GM12892 (cell line): ENCODE data around the gene LTB.

Source experiments
- DNase-seq: peaks from one replicate; pipeline ENCODE4 v3.0.0; 2011; ENCODE audit not compliant: insufficient read length
- FAIRE-seq: peaks from 2 replicates; lab custom pipeline; 2011; peaks lifted over from hg19 to GRCh38; lab: Jason Lieb, UNC
- POLR2A ChIP-seq: IDR thresholded peaks from 2 replicates; pipeline ENCODE4 v1.6.1; 2011; ENCODE audit warnings: low read depth, low read length, control low read depth
- POLR2AphosphoS5 ChIP-seq: IDR thresholded peaks from 2 replicates; pipeline ENCODE4 v1.6.1; 2011; ENCODE audit warnings: low read depth, low read length, control low read depth
- TAF1 ChIP-seq: IDR thresholded peaks from 2 replicates; pipeline ENCODE4 v1.6.1; 2011; ENCODE audit warnings: low read depth, mild to moderate bottlenecking, control low read depth, low read length, borderline replicate concordance

Gene LTB

DNA sequence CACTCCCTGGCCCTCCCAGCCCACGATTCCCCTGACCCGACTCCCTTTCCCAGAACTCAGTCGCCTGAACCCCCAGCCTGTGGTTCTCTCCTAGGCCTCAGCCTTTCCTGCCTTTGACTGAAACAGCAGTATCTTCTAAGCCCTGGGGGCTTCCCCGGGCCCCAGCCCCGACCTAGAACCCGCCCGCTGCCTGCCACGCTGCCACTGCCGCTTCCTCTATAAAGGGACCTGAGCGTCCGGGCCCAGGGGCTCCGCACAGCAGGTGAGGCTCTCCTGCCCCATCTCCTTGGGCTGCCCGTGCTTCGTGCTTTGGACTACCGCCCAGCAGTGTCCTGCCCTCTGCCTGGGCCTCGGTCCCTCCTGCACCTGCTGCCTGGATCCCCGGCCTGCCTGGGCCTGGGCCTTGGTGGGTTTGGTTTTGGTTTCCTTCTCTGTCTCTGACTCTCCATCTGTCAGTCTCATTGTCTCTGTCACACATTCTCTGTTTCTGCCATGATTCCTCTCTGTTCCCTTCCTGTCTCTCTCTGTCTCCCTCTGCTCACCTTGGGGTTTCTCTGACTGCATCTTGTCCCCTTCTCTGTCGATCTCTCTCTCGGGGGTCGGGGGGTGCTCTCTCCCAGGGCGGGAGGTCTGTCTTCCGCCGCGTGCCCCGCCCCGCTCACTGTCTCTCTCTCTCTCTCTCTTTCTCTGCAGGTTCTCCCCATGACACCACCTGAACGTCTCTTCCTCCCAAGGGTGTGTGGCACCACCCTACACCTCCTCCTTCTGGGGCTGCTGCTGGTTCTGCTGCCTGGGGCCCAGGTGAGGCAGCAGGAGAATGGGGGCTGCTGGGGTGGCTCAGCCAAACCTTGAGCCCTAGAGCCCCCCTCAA is 9.9 kb downstream of the LTB start, which contains the start of gene LTA:
Gene LTA (plus strand): TSS at position 249 of the 871 bp plus-strand sequence. CDS start 454 bp downstream, at position 703.
- no peak for DNase-seq
- peak; percentile 95 for FAIRE-seq
- TF ChIP-seq POLR2AphosphoS5 (peak; percentile 91), POLR2A (peak; percentile 93), TAF1 (peak; percentile 30; the same call in 1 of the 2 replicates)

DNA sequence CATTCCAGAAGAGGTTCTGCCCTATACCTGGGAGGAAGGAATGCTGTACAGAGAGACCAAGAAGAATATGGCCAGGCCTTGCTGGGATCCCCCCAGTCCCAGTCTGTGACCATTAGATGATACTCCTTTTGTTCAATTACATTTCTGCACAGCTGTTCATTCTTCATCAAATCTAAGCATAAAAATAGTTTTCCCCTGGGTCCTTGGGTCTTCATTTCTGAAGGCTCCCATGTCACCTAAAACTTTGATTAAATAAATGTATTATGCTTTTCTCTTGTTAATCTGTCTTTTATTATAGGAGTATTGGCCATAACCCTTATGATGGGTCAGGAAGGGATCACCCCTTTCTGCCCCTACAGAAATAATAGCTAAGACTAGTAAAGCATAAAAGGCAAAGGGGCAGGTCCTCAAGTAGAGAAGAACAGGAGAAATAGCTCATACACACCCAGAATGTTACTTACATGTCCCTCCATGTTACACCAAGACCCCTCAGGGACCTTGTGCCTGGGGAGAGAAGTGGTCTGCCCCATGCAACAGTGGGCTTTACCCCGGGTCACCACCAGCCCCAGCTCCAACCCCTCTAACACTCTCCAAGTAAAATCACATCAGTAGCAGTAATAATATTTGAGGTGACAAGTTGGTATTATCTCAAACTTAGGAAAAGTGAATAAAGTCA is 12.2 kb downstream of the LTB start:
- FAIRE-seq = no peak
- TF ChIP-seq TAF1 = no peak
- no peak for TF ChIP-seq POLR2A
- TF ChIP-seq POLR2AphosphoS5 = no peak

DNA sequence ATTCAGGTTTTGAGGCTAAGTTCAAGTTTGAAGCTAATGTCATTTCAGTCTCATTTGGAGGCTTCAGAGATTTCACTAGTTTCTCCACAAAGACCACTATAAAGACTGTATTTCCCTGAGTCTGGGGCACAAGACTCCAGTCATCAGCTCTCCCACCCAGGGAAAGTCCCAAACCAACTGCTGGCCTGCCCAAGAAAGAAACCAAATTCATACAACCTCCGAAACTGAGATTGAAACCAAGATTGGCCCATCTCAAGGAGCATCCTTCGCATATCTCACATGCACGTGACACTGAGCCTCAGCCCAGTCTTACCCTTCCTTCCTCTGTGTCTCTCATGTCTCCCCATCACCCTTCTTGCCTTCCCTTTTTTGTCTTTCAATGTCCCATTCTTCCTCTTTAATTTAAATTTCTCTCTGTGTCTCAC is 13.7 kb downstream of the LTB start:
- FAIRE-seq = peak; percentile 98
- DNase-seq = no peak

More for the DNA sequence above, 12.2 kb downstream of the LTB start:
- no peak for DNase-seq

GRCh38 chr6:31567531-31568370 is 14.5 kb downstream of the LTB start:
- peak; percentile 48 for FAIRE-seq
- no peak for DNase-seq
- TF ChIP-seq POLR2A (no peak), POLR2AphosphoS5 (0 out of 2 replicates have a peak, but pooled peaks have one; percentile 20)

More for the DNA sequence above, 13.7 kb downstream of the LTB start:
- TF ChIP-seq POLR2A = no peak; the same call in 1 of the 2 replicates
- peak; percentile 41; the same call in 1 of the 2 replicates for TF ChIP-seq POLR2AphosphoS5
- TF ChIP-seq TAF1 = no peak

DNA sequence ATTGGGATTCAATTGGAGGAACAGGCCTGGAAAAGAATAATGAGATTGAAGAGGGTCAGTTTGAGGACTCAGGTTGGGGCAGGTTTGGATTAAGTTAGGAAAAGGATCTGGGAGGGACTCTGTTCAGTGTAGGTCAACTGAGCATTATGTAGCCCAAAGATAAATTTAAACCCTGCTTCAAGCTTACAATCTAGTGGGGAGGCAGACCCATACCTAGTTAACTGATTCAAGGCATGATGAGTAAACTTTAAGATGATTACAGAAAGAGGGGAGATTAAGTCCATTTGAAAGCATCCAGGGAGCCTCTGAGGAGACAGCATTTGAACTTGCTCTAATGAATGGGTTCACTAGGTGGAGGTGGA is 21.5 kb downstream of the LTB start:
- FAIRE-seq (peak; percentile 9), DNase-seq (no peak)
- TF ChIP-seq TAF1 (no peak), POLR2AphosphoS5 (no peak), POLR2A (no peak)

- peak; percentile 93 for FAIRE-seq
- DNase-seq = peak; percentile 59
- TF ChIP-seq POLR2A (no peak), POLR2AphosphoS5 (peak; percentile 34), TAF1 (no peak)
These were observed 22.1 kb downstream of the LTB start for GRCh38 chr6:31559958-31560696.

DNA sequence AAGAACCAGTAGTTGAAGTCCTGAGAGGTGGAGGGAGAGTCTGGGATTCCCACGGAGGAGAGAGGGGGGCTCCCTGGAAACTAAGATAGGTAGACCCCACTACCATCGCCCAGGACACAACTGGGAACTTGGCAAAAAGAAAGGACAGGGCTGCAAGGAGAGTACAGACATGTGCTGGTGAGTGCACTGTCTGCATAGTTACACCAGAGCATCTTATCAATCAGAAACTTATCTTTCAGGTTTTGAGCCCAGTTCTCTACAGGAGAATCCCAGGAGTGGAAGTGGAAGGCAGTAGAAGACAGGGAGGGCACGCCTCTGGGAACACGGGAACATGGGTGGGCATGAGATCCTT is 22.6 kb downstream of the LTB start:
- FAIRE-seq (no peak), DNase-seq (no peak)
- TF ChIP-seq POLR2A (peak; percentile 34; the same call in 1 of the 2 replicates), POLR2AphosphoS5 (no peak), TAF1 (no peak)

DNA sequence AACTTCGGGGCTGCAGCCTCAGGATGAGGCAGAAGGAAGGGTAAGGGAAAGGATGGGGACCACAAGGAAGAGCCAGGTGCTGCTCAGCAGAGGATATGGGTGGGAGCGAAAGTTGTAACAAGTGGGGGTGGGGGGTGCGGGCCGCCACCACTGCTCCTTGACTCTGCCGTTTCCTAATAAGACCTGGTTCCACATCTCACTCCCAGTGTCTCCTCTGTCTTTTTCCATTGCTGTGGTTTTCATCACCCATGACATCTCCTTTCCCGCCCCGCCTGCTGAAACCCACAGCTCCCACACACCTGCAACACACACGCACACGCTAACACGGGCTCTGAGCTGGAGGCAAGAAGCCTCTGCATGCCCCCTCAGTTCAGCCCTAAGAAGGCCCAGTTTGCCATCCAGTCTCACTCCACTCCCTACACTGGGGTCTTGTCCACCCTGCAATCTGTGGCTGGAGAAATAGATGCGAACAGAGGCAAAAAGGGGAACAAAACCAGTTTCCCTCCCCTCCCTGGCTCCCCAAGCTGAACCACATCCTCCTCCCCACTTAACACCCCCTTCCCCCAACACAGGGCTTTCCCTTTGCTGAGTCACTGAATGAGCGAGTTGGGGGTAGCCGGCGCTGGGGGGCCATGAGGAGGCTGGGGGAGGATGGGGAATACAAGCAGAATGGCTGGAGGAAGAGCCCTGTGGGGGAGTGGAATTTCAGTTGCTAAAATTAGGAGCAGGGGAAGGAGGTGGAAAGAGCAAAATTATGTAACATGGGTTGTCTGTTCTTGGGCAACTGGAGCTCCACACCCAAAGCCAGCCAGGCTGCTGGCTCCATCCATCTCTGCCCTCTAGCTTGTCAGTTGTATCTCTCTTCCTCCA is 23.4 kb downstream of the LTB start:
- FAIRE-seq (peak; percentile 94), DNase-seq (peak; percentile 66)
- TF ChIP-seq POLR2A (peak; percentile 80), TAF1 (peak; percentile 45), POLR2AphosphoS5 (peak; percentile 91)

- no peak for FAIRE-seq
- TF ChIP-seq POLR2AphosphoS5 (no peak), POLR2A (no peak; the same call in 1 of the 2 replicates), TAF1 (no peak)
- no peak for DNase-seq
These were observed 24.0 kb downstream of the LTB start for GRCh38 chr6:31558318-31558625.
